WTC11 (cell line): ENCODE data around the gene ARHGEF28.

ENCODE experiments used
- FOXP1 ChIP-seq: sonication (generic); formaldehyde crosslinking; IDR thresholded peaks from 2 replicates; pipeline ENCODE4 v1.8.0; 2022; ENCODE audit warnings: missing genetic modification reagents, mild to moderate bottlenecking, moderate library complexity, borderline replicate concordance
- IRF2 ChIP-seq: sonication (generic); formaldehyde crosslinking; IDR thresholded peaks from 2 replicates; pipeline ENCODE4 v1.8.0; 2022; ENCODE audit warnings: low read depth, missing genetic modification reagents, borderline replicate concordance
- NFYB ChIP-seq: sonication (generic); formaldehyde crosslinking; conservative IDR thresholded peaks from 2 replicates; pipeline ENCODE4 v1.8.0; 2022; ENCODE audit warnings: low read depth, missing genetic modification reagents
- TCF7 ChIP-seq: sonication (generic); formaldehyde crosslinking; IDR thresholded peaks from 2 replicates; pipeline ENCODE4 v1.8.0; 2022; ENCODE audit warnings: mild to moderate bottlenecking, low read depth, missing genetic modification reagents, moderate library complexity
- TF ChIP-seq, protein P1 (sequence below): sonication (generic); formaldehyde crosslinking; conservative IDR thresholded peaks from 2 replicates; pipeline ENCODE4 v1.8.1; 2022; ENCODE audit warnings: mild to moderate bottlenecking, missing genetic modification reagents
- TF ChIP-seq, protein P2 (sequence below): fragments of 200-600 bp; IDR thresholded peaks from 2 replicates; pipeline ENCODE4 v1.8.0; 2022; ENCODE audit warnings: antibody characterized with exemption
- TF ChIP-seq, protein P3 (sequence below): sonication (generic); formaldehyde crosslinking; IDR thresholded peaks from 2 replicates; pipeline ENCODE4 v1.8.0; 2022; ENCODE audit warnings: missing genetic modification reagents
- TF ChIP-seq, protein P4 (sequence below): sonication (generic); formaldehyde crosslinking; IDR thresholded peaks from 2 replicates; pipeline ENCODE4 v1.8.1; 2023; ENCODE audit warnings: mild to moderate bottlenecking, moderate library complexity, missing genetic modification reagents
- TF ChIP-seq, protein P5 (sequence below): sonication (generic); formaldehyde crosslinking; IDR thresholded peaks from 2 replicates; pipeline ENCODE4 v1.8.1; 2022; ENCODE audit warnings: low read depth, mild to moderate bottlenecking, moderate library complexity, missing genetic modification reagents, borderline replicate concordance
- TF ChIP-seq, protein P6 (sequence below): sonication (generic); formaldehyde crosslinking; IDR thresholded peaks from 2 replicates; pipeline ENCODE4 v1.8.0; 2022; ENCODE audit warnings: mild to moderate bottlenecking, missing genetic modification reagents

DNA sequence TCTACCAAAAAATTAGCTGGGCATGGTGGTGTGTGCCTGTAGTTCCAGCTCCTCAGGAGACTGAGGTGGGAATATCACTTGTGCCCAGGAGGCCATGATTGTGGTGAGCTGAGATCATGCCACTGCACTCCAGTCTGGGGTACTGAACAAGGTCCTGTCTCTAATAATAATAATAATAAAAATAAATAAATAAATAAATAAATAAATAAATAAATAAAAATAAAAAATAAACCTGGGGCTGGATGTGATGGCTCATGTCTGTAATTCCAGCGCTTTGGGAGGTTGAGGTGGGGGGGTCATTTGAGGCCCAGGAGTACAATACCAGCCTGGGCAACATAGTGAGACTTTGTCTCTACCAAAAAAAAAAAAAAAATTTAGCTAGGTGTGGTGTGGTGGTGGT, 113.7 kb downstream of the ARHGEF28 start:
- TF ChIP-seq FOXP1 (CRISPR knock-in tag), result no peak
- TF ChIP-seq, protein P1, sequence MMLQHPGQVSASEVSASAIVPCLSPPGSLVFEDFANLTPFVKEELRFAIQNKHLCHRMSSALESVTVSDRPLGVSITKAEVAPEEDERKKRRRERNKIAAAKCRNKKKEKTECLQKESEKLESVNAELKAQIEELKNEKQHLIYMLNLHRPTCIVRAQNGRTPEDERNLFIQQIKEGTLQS (CRISPR knock-in tag), result no peak
- TF ChIP-seq, protein P2, sequence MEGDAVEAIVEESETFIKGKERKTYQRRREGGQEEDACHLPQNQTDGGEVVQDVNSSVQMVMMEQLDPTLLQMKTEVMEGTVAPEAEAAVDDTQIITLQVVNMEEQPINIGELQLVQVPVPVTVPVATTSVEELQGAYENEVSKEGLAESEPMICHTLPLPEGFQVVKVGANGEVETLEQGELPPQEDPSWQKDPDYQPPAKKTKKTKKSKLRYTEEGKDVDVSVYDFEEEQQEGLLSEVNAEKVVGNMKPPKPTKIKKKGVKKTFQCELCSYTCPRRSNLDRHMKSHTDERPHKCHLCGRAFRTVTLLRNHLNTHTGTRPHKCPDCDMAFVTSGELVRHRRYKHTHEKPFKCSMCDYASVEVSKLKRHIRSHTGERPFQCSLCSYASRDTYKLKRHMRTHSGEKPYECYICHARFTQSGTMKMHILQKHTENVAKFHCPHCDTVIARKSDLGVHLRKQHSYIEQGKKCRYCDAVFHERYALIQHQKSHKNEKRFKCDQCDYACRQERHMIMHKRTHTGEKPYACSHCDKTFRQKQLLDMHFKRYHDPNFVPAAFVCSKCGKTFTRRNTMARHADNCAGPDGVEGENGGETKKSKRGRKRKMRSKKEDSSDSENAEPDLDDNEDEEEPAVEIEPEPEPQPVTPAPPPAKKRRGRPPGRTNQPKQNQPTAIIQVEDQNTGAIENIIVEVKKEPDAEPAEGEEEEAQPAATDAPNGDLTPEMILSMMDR, result no peak
- no peak for TF ChIP-seq NFYB (CRISPR knock-in tag)
- no peak for TF ChIP-seq IRF2 (CRISPR knock-in tag)
- TF ChIP-seq, protein P3, sequence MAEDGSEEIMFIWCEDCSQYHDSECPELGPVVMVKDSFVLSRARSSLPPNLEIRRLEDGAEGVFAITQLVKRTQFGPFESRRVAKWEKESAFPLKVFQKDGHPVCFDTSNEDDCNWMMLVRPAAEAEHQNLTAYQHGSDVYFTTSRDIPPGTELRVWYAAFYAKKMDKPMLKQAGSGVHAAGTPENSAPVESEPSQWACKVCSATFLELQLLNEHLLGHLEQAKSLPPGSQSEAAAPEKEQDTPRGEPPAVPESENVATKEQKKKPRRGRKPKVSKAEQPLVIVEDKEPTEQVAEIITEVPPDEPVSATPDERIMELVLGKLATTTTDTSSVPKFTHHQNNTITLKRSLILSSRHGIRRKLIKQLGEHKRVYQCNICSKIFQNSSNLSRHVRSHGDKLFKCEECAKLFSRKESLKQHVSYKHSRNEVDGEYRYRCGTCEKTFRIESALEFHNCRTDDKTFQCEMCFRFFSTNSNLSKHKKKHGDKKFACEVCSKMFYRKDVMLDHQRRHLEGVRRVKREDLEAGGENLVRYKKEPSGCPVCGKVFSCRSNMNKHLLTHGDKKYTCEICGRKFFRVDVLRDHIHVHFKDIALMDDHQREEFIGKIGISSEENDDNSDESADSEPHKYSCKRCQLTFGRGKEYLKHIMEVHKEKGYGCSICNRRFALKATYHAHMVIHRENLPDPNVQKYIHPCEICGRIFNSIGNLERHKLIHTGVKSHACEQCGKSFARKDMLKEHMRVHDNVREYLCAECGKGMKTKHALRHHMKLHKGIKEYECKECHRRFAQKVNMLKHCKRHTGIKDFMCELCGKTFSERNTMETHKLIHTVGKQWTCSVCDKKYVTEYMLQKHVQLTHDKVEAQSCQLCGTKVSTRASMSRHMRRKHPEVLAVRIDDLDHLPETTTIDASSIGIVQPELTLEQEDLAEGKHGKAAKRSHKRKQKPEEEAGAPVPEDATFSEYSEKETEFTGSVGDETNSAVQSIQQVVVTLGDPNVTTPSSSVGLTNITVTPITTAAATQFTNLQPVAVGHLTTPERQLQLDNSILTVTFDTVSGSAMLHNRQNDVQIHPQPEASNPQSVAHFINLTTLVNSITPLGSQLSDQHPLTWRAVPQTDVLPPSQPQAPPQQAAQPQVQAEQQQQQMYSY (CRISPR knock-in tag), result no peak
- TF ChIP-seq, protein P4, sequence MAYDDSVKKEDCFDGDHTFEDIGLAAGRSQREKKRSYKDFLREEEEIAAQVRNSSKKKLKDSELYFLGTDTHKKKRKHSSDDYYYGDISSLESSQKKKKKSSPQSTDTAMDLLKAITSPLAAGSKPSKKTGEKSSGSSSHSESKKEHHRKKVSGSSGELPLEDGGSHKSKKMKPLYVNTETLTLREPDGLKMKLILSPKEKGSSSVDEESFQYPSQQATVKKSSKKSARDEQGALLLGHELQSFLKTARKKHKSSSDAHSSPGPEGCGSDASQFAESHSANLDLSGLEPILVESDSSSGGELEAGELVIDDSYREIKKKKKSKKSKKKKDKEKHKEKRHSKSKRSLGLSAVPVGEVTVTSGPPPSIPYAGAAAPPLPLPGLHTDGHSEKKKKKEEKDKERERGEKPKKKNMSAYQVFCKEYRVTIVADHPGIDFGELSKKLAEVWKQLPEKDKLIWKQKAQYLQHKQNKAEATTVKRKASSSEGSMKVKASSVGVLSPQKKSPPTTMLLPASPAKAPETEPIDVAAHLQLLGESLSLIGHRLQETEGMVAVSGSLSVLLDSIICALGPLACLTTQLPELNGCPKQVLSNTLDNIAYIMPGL (CRISPR knock-in tag), result no peak
- TF ChIP-seq, protein P5, sequence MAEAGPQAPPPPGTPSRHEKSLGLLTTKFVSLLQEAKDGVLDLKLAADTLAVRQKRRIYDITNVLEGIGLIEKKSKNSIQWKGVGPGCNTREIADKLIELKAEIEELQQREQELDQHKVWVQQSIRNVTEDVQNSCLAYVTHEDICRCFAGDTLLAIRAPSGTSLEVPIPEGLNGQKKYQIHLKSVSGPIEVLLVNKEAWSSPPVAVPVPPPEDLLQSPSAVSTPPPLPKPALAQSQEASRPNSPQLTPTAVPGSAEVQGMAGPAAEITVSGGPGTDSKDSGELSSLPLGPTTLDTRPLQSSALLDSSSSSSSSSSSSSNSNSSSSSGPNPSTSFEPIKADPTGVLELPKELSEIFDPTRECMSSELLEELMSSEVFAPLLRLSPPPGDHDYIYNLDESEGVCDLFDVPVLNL (CRISPR knock-in tag), result no peak
- no peak for TF ChIP-seq TCF7 (CRISPR knock-in tag)
- TF ChIP-seq, protein P6, sequence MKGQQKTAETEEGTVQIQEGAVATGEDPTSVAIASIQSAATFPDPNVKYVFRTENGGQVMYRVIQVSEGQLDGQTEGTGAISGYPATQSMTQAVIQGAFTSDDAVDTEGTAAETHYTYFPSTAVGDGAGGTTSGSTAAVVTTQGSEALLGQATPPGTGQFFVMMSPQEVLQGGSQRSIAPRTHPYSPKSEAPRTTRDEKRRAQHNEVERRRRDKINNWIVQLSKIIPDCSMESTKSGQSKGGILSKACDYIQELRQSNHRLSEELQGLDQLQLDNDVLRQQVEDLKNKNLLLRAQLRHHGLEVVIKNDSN (CRISPR knock-in tag), result no peak
